ENCODE measurements around the gene TCIRG1. TPM values are rescaled to one million over a fixed set of nuclear protein-coding genes. Genes with fewer than 3 reads are reported as not detected.

Gene TCIRG1
- total and polyA plus RNA-seq, 2 of the 13 experiments (the other 11 are each of a cell fraction or from before 2014, with no cell fraction given): 48.0 to 69.6 TPM

DNA sequence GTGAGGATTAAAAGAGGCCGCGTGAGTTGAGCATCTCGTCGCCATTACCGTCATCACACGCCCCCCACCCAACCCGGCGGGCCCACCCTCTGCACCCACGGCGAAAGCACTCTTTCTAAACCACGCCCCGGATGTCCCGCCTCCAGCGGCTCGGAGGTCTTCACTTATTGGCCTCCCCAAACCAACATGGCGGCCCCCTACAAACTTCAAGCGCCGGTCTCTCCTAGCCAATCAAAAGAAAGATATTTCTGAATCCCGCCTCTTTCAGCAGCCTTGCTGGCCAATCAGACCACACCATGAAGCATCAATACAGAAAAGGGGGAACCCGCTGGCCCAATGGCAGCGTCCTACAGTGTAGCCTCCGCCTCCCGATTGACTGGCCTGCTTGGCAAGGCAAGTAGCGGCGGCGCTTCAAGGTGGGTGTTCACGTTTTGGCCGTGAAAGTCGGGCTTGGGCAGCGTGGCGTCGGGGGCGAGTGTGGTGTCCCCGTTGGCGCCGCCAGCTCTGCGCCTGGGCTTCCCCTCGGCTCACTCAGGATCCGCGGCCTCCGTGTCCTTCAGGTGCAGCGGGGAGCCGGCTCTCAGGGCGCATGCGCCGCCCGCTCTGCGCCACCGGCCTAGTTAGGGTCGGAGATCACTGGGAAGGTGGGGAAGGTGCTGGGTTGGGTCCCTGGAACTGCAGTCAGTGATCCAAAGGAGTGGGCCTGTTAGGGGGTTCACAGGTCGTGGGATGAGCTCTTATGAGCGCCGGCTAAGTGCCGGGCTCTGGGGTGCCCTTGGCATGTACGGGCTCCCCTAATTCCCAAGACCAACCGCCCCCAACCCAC lies 8.3 kb upstream of the TCIRG1 start, which contains the start of gene NDUFS8 (continued):
- TF ChIP-seq MAZ (IDR thresholded peaks at IDR 0.05; ENCODE audit: borderline replicate concordance, low read depth, low read length): no peak
- TF ChIP-seq MAZ (CRISPR knock-in tag; IDR thresholded peaks at IDR 0.05; ENCODE audit: low read depth): no peak
- TF ChIP-seq, protein P1, sequence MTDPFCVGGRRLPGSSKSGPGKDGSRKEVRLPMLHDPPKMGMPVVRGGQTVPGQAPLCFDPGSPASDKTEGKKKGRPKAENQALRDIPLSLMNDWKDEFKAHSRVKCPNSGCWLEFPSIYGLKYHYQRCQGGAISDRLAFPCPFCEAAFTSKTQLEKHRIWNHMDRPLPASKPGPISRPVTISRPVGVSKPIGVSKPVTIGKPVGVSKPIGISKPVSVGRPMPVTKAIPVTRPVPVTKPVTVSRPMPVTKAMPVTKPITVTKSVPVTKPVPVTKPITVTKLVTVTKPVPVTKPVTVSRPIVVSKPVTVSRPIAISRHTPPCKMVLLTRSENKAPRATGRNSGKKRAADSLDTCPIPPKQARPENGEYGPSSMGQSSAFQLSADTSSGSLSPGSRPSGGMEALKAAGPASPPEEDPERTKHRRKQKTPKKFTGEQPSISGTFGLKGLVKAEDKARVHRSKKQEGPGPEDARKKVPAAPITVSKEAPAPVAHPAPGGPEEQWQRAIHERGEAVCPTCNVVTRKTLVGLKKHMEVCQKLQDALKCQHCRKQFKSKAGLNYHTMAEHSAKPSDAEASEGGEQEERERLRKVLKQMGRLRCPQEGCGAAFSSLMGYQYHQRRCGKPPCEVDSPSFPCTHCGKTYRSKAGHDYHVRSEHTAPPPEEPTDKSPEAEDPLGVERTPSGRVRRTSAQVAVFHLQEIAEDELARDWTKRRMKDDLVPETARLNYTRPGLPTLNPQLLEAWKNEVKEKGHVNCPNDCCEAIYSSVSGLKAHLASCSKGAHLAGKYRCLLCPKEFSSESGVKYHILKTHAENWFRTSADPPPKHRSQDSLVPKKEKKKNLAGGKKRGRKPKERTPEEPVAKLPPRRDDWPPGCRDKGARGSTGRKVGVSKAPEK (CRISPR knock-in tag; IDR thresholded peaks at IDR 0.05; ENCODE audit: borderline replicate concordance): no peak
- TF ChIP-seq CHCHD3 (CRISPR knock-in tag; IDR thresholded peaks at IDR 0.05): no peak
- TF ChIP-seq, protein P2, sequence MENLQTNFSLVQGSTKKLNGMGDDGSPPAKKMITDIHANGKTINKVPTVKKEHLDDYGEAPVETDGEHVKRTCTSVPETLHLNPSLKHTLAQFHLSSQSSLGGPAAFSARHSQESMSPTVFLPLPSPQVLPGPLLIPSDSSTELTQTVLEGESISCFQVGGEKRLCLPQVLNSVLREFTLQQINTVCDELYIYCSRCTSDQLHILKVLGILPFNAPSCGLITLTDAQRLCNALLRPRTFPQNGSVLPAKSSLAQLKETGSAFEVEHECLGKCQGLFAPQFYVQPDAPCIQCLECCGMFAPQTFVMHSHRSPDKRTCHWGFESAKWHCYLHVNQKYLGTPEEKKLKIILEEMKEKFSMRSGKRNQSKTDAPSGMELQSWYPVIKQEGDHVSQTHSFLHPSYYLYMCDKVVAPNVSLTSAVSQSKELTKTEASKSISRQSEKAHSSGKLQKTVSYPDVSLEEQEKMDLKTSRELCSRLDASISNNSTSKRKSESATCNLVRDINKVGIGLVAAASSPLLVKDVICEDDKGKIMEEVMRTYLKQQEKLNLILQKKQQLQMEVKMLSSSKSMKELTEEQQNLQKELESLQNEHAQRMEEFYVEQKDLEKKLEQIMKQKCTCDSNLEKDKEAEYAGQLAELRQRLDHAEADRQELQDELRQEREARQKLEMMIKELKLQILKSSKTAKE (CRISPR knock-in tag; IDR thresholded peaks at IDR 0.05; ENCODE audit: borderline replicate concordance): no peak
- peak; percentile 31; the same call in 1 of the 2 replicates for TF ChIP-seq POGZ (CRISPR knock-in tag; IDR thresholded peaks at IDR 0.05)
- TF ChIP-seq CHD4 (IDR thresholded peaks at IDR 0.05; ENCODE audit: borderline replicate concordance, low read length): no peak
- no peak for TF ChIP-seq IKZF4 (CRISPR knock-in tag; IDR thresholded peaks at IDR 0.05; ENCODE audit: borderline replicate concordance, low read depth, not compliant biosample characterization)
- TF ChIP-seq NR2C2 (CRISPR knock-in tag; IDR thresholded peaks at IDR 0.05; ENCODE audit: borderline replicate concordance): peak; percentile 53; the same call in 1 of the 2 replicates
- 0 out of 2 replicates have a peak, but pooled peaks have one; percentile 15 for TF ChIP-seq STAG1 (CRISPR knock-in tag; IDR thresholded peaks at IDR 0.05)
- no peak for TF ChIP-seq SNAPC5 (CRISPR knock-in tag; IDR thresholded peaks at IDR 0.05; ENCODE audit: borderline replicate concordance)
- TF ChIP-seq, protein P3, sequence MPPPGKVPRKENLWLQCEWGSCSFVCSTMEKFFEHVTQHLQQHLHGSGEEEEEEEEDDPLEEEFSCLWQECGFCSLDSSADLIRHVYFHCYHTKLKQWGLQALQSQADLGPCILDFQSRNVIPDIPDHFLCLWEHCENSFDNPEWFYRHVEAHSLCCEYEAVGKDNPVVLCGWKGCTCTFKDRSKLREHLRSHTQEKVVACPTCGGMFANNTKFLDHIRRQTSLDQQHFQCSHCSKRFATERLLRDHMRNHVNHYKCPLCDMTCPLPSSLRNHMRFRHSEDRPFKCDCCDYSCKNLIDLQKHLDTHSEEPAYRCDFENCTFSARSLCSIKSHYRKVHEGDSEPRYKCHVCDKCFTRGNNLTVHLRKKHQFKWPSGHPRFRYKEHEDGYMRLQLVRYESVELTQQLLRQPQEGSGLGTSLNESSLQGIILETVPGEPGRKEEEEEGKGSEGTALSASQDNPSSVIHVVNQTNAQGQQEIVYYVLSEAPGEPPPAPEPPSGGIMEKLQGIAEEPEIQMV (CRISPR knock-in tag; IDR thresholded peaks at IDR 0.05; ENCODE audit: low read depth): no peak
- TF ChIP-seq, protein P4, sequence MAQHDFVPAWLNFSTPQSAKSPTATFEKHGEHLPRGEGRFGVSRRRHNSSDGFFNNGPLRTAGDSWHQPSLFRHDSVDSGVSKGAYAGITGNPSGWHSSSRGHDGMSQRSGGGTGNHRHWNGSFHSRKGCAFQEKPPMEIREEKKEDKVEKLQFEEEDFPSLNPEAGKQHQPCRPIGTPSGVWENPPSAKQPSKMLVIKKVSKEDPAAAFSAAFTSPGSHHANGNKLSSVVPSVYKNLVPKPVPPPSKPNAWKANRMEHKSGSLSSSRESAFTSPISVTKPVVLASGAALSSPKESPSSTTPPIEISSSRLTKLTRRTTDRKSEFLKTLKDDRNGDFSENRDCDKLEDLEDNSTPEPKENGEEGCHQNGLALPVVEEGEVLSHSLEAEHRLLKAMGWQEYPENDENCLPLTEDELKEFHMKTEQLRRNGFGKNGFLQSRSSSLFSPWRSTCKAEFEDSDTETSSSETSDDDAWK (CRISPR knock-in tag; IDR thresholded peaks at IDR 0.05): no peak
- peak; percentile 42; the same call in 1 of the 2 replicates for TF ChIP-seq ATF3 (CRISPR knock-in tag; IDR thresholded peaks at IDR 0.05)
- TF ChIP-seq, protein P5, sequence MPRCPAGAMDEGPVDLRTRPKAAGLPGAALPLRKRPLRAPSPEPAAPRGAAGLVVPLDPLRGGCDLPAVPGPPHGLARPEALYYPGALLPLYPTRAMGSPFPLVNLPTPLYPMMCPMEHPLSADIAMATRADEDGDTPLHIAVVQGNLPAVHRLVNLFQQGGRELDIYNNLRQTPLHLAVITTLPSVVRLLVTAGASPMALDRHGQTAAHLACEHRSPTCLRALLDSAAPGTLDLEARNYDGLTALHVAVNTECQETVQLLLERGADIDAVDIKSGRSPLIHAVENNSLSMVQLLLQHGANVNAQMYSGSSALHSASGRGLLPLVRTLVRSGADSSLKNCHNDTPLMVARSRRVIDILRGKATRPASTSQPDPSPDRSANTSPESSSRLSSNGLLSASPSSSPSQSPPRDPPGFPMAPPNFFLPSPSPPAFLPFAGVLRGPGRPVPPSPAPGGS (CRISPR knock-in tag; IDR thresholded peaks at IDR 0.05): peak; percentile 81

Data from HepG2 (cell line).